ENCODE data around the gene MGAT5.

MGAT5 gene

DNA sequence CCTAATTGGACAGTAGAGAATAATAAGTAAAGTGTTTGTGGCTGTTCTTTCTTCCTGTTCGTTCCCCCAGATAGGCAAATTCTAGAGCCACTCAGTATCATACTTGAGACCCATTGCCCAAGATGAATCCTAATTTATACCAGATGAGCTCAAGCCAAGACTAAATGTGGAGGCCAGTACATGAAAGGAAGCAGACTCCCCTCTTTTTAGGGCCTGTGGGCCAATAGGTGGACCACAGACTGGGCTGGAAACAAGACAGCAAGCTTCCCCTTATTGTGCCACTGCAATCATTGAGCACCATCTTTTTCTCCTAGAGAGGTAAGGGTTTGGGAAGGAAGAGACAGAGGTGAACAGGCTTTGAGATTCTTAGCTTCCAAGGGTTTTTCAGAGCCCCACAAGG, 141.9 kb downstream of the MGAT5 start:
- no peak for DNase-seq (ENCODE audit: low spot score)
- H4K91ac ChIP-seq (ENCODE audit: low read depth, low read length, poor library complexity) = no peak overlapping the region
- no peak overlapping the region for H2BK12ac ChIP-seq (ENCODE audit: low read length)
- no peak overlapping the region for H3K18ac ChIP-seq (ENCODE audit: low read length)
- no peak overlapping the region for H3K27ac ChIP-seq (replicated peaks; ENCODE audit: low read length)
- H3K27me3 ChIP-seq (ENCODE audit: control insufficient read depth in 3 of 3, insufficient read depth in 3 of 3, low read depth in 1 of 3, low read length in 3 of 3) = no peaks in the 10 kb centered on the region
- no peak overlapping the region for H2BK15ac ChIP-seq (ENCODE audit: low read length)
- no peak overlapping the region for H3K4ac ChIP-seq (ENCODE audit: low read length)
- no peaks in the 10 kb centered on the region for H3K9me3 ChIP-seq (replicated peaks in 1 of 2; ENCODE audit: control insufficient read depth in 2 of 2, insufficient read depth in 1 of 2, low read depth in 1 of 2, low read length in 2 of 2)
- no peak overlapping the region for H3K9ac ChIP-seq (ENCODE audit: low read depth, low read length, poor library complexity)
- H2BK5ac ChIP-seq (ENCODE audit: low read length) = no peak overlapping the region
- H2AFZ ChIP-seq (ENCODE audit: low read length) = no peak overlapping the region
- H3K36me3 ChIP-seq (replicated peaks in 1 of 2; ENCODE audit: control insufficient read depth in 2 of 2, insufficient read depth in 2 of 2, low read length in 2 of 2) = peaks cover 0 to 6% of the 10 kb centered on the region in 2 donors
- no peaks in the 10 kb centered on the region for H3K79me1 ChIP-seq (ENCODE audit: low read depth, low read length)
- H3K4me2 ChIP-seq (ENCODE audit: insufficient read depth, low read length, poor library complexity, severe bottlenecking) = no peak overlapping the region
- H2BK120ac ChIP-seq (ENCODE audit: low read depth, low read length) = no peak overlapping the region
- H3K14ac ChIP-seq (ENCODE audit: low read length) = no peak overlapping the region
- no peak overlapping the region for H3K4me3 ChIP-seq (ENCODE audit: low read length in 2 of 2)
- no peaks in the 10 kb centered on the region for H3K4me1 ChIP-seq (ENCODE audit: control insufficient read depth in 2 of 2, insufficient read depth in 1 of 2, low read depth in 1 of 2, low read length in 2 of 2)
- WGBS, 2 donors (ENCODE audit: extremely low coverage in 2 of 2, insufficient read length in 2 of 2, insufficient replicate concordance in 1 of 2) = no CpG with 5 or more reads among the region's 1 CpG
- no peak overlapping the region for H2AK5ac ChIP-seq (ENCODE audit: low read depth, low read length)
- H3K23ac ChIP-seq (ENCODE audit: low read depth, low read length, poor library complexity) = no peak overlapping the region
- H4K8ac ChIP-seq (ENCODE audit: low read depth, low read length) = no peak overlapping the region

DNA sequence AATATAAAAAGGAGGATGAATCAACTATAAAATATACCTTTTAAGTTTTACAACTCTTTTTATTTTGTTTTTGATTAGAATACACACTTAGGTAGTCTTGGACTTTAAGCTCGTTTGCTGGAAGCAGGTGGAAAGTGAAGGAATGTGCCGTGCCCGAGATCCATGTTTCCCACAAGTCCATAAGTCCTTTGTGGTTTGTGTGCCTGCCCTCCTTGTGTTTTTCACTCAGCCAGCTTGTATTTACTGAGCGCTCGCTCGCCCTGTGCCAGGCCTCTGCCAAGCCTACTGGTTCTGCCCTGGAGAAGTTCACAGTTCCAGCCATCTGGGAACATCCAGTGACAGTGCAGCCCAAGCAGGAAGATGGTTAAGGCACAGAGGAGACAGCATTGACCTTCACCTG, 142.6 kb downstream of the MGAT5 start:
- no peak overlapping the region for H2BK5ac ChIP-seq (ENCODE audit: low read length)
- H3K4me1 ChIP-seq (ENCODE audit: control insufficient read depth in 2 of 2, insufficient read depth in 1 of 2, low read depth in 1 of 2, low read length in 2 of 2) = no peaks in the 10 kb centered on the region
- H2AFZ ChIP-seq (ENCODE audit: low read length) = no peak overlapping the region
- no peak for DNase-seq (ENCODE audit: low spot score)
- no peak overlapping the region for H3K14ac ChIP-seq (ENCODE audit: low read length)
- WGBS, 2 donors (ENCODE audit: extremely low coverage in 2 of 2, insufficient read length in 2 of 2, insufficient replicate concordance in 1 of 2) = no CpG with 5 or more reads among the region's 6 CpGs
- no peaks in the 10 kb centered on the region for H3K9me3 ChIP-seq (replicated peaks in 1 of 2; ENCODE audit: control insufficient read depth in 2 of 2, insufficient read depth in 1 of 2, low read depth in 1 of 2, low read length in 2 of 2)
- H2BK120ac ChIP-seq (ENCODE audit: low read depth, low read length) = no peak overlapping the region
- H2BK12ac ChIP-seq (ENCODE audit: low read length) = no peak overlapping the region
- no peaks in the 10 kb centered on the region for H3K79me1 ChIP-seq (ENCODE audit: low read depth, low read length)
- no peak overlapping the region for H2AK5ac ChIP-seq (ENCODE audit: low read depth, low read length)
- H3K9ac ChIP-seq (ENCODE audit: low read depth, low read length, poor library complexity) = no peak overlapping the region
- no peak overlapping the region for H4K91ac ChIP-seq (ENCODE audit: low read depth, low read length, poor library complexity)
- H3K36me3 ChIP-seq (replicated peaks in 1 of 2; ENCODE audit: control insufficient read depth in 2 of 2, insufficient read depth in 2 of 2, low read length in 2 of 2) = peaks cover 0 to 6% of the 10 kb centered on the region in 2 donors
- no peak overlapping the region for H3K4ac ChIP-seq (ENCODE audit: low read length)
- no peak overlapping the region for H3K4me2 ChIP-seq (ENCODE audit: insufficient read depth, low read length, poor library complexity, severe bottlenecking)
- no peak overlapping the region for H4K8ac ChIP-seq (ENCODE audit: low read depth, low read length)
- H3K27ac ChIP-seq (replicated peaks; ENCODE audit: low read length) = no peak overlapping the region
- no peak overlapping the region for H2BK15ac ChIP-seq (ENCODE audit: low read length)
- no peaks in the 10 kb centered on the region for H3K27me3 ChIP-seq (ENCODE audit: control insufficient read depth in 3 of 3, insufficient read depth in 3 of 3, low read depth in 1 of 3, low read length in 3 of 3)
- H3K23ac ChIP-seq (ENCODE audit: low read depth, low read length, poor library complexity) = no peak overlapping the region
- no peak overlapping the region for H3K4me3 ChIP-seq (ENCODE audit: low read length in 2 of 2)
- no peak overlapping the region for H3K18ac ChIP-seq (ENCODE audit: low read length)

DNA sequence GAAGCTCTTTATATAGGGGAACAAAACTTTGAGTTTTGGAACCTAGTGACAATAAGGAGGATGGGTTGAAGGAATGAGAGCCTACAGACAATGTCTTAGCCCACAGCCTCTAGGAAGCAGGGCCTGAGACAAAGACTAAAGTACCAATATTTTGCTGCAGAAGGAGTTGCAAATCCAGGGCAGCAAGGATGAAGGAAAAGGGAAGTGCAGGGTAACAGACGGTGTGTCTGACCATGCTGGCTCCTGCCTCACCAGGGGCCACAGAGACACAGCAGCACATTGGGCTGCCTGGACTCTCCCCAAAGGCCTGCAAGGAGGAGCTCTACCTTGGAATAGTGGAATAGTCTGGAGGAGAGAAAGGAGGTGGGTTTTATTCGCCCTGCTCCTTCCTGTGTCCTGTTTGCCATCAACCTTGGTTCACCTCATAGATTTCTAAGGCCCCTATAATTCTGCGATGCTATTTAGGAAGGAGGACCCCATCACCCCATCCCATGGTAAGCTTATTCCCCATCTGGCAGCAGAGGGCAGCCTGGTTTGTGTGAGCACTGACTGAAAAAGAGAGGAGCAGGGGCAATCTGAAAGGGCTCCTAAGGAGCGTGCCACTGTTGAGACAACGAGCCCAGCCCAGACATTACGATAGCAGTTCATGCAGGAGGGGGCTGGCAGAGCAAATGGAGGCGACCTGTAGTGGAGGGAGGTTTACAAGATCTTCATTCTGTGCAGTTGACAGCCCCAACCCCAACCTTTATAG, 143.4 kb downstream of the MGAT5 start:
- Histone ChIP-seq H3K9me3 (replicated peaks in 1 of 2; ENCODE audit: control insufficient read depth in 2 of 2, insufficient read depth in 1 of 2, low read depth in 1 of 2, low read length in 2 of 2) (no peaks in the 10 kb centered on the region), H3K14ac (ENCODE audit: low read length) (no peak overlapping the region), H2BK120ac (ENCODE audit: low read depth, low read length) (no peak overlapping the region), H3K18ac (ENCODE audit: low read length) (no peak overlapping the region), H3K27ac (replicated peaks; ENCODE audit: low read length) (no peak overlapping the region), H2AFZ (ENCODE audit: low read length) (no peak overlapping the region), H2BK12ac (ENCODE audit: low read length) (no peak overlapping the region), H3K27me3 (ENCODE audit: control insufficient read depth in 3 of 3, insufficient read depth in 3 of 3, low read depth in 1 of 3, low read length in 3 of 3) (no peaks in the 10 kb centered on the region), H2BK5ac (ENCODE audit: low read length) (no peak overlapping the region), H3K9ac (ENCODE audit: low read depth, low read length, poor library complexity) (no peak overlapping the region), H3K4me3 (ENCODE audit: low read length in 2 of 2) (no peak overlapping the region), H3K4me2 (ENCODE audit: insufficient read depth, low read length, poor library complexity, severe bottlenecking) (no peak overlapping the region), H3K4me1 (ENCODE audit: control insufficient read depth in 2 of 2, insufficient read depth in 1 of 2, low read depth in 1 of 2, low read length in 2 of 2) (no peaks in the 10 kb centered on the region), H3K79me1 (ENCODE audit: low read depth, low read length) (no peaks in the 10 kb centered on the region), H2AK5ac (ENCODE audit: low read depth, low read length) (no peak overlapping the region), H4K91ac (ENCODE audit: low read depth, low read length, poor library complexity) (no peak overlapping the region), H3K4ac (ENCODE audit: low read length) (no peak overlapping the region), H3K36me3 (replicated peaks in 1 of 2; ENCODE audit: control insufficient read depth in 2 of 2, insufficient read depth in 2 of 2, low read length in 2 of 2) (peaks cover 0 to 3% of the 10 kb centered on the region in 2 donors), H4K8ac (ENCODE audit: low read depth, low read length) (no peak overlapping the region), H3K23ac (ENCODE audit: low read depth, low read length, poor library complexity) (no peak overlapping the region), H2BK15ac (ENCODE audit: low read length) (no peak overlapping the region)
- no peak for DNase-seq (ENCODE audit: low spot score)
- WGBS, 2 donors (ENCODE audit: extremely low coverage in 2 of 2, insufficient read length in 2 of 2, insufficient replicate concordance in 1 of 2) = no CpG with 5 or more reads among the region's 7 CpGs

DNA sequence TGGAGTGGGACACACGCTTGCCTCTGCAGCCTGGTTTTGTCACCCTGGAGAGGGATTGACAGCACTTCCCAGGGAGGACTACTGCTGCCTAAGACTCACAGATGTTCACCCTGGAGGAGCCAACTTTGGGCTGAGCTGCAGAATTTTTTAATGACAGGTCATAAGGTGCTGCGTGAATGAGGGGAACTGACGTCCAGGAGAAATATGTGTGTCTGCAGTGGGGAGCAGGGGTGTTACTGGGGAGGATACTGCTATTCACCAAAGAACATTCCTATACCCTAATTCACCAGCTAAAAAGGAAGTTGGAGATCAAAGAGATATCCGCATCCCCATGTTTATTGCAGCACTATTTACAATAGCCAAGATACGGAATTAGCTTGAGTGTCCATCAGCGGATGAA, 144.4 kb downstream of the MGAT5 start:
- no peak overlapping the region for H4K91ac ChIP-seq (ENCODE audit: low read depth, low read length, poor library complexity)
- no peak overlapping the region for H3K4me2 ChIP-seq (ENCODE audit: insufficient read depth, low read length, poor library complexity, severe bottlenecking)
- no peak overlapping the region for H2BK120ac ChIP-seq (ENCODE audit: low read depth, low read length)
- H3K4me1 ChIP-seq (ENCODE audit: control insufficient read depth in 2 of 2, insufficient read depth in 1 of 2, low read depth in 1 of 2, low read length in 2 of 2) = no peaks in the 10 kb centered on the region
- no peak overlapping the region for H3K4me3 ChIP-seq (ENCODE audit: low read length in 2 of 2)
- peaks cover under 1 to 8% of the 10 kb centered on the region in 2 donors for H3K36me3 ChIP-seq (replicated peaks in 1 of 2; ENCODE audit: control insufficient read depth in 2 of 2, insufficient read depth in 2 of 2, low read length in 2 of 2)
- no peak overlapping the region for H3K9ac ChIP-seq (ENCODE audit: low read depth, low read length, poor library complexity)
- no peak overlapping the region for H3K18ac ChIP-seq (ENCODE audit: low read length)
- no peak overlapping the region for H3K4ac ChIP-seq (ENCODE audit: low read length)
- H3K27me3 ChIP-seq (ENCODE audit: control insufficient read depth in 3 of 3, insufficient read depth in 3 of 3, low read depth in 1 of 3, low read length in 3 of 3) = no peaks in the 10 kb centered on the region
- H2AFZ ChIP-seq (ENCODE audit: low read length) = no peak overlapping the region
- H4K8ac ChIP-seq (ENCODE audit: low read depth, low read length) = no peak overlapping the region
- WGBS, 2 donors (ENCODE audit: extremely low coverage in 2 of 2, insufficient read length in 2 of 2, insufficient replicate concordance in 1 of 2) = no CpG with 5 or more reads among the region's 6 CpGs
- H3K23ac ChIP-seq (ENCODE audit: low read depth, low read length, poor library complexity) = no peak overlapping the region
- H2BK15ac ChIP-seq (ENCODE audit: low read length) = no peak overlapping the region
- H3K14ac ChIP-seq (ENCODE audit: low read length) = no peak overlapping the region
- no peak overlapping the region for H2AK5ac ChIP-seq (ENCODE audit: low read depth, low read length)
- DNase-seq (ENCODE audit: low spot score) = no peak
- no peak overlapping the region for H2BK12ac ChIP-seq (ENCODE audit: low read length)
- H2BK5ac ChIP-seq (ENCODE audit: low read length) = no peak overlapping the region
- H3K79me1 ChIP-seq (ENCODE audit: low read depth, low read length) = no peaks in the 10 kb centered on the region
- no peak overlapping the region for H3K27ac ChIP-seq (replicated peaks; ENCODE audit: low read length)
- H3K9me3 ChIP-seq (replicated peaks in 1 of 2; ENCODE audit: control insufficient read depth in 2 of 2, insufficient read depth in 1 of 2, low read depth in 1 of 2, low read length in 2 of 2) = no peaks in the 10 kb centered on the region
